Stimulated activated CD8-positive, alpha-beta memory T cell treated with anti-CD3 and anti-CD28 coated beads, Interleukin-15, amount 100 ng/mL, for 24 hours (primary cell): ENCODE data around the gene ZCCHC2.

Experiments
- DNase-seq: peaks from one replicate; pipeline ENCODE4 v3.0.0-alpha.2; 2020; ENCODE audit warnings: low read depth

Gene ZCCHC2

DNA sequence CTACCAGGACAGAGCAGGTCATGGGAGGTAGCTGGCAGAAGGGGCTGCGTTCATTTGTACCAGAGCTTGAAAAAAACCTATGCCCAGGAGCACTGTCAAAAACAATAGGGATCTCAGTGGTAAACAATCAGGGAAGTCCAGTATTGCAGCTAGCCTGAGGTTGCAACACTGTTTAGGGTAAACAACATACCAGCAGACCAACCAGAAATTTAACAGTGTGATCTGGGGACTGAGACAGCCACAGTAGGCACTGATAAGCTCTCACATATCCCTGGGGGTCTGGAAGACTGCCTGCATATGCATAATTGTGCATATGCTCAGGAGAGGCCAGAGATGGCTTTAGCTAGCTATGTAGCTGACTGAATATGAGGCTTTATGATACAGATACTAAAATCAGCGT, 12.0 kb upstream of the ZCCHC2 start:
- no peak for DNase-seq

GRCh38 chr18:62512532-62512931, 10.3 kb upstream of the ZCCHC2 start:
- no peak for DNase-seq

- DNase-seq: no peak
Observed at GRCh38 chr18:62512996-62513395, 9.8 kb upstream of the ZCCHC2 start.

DNA sequence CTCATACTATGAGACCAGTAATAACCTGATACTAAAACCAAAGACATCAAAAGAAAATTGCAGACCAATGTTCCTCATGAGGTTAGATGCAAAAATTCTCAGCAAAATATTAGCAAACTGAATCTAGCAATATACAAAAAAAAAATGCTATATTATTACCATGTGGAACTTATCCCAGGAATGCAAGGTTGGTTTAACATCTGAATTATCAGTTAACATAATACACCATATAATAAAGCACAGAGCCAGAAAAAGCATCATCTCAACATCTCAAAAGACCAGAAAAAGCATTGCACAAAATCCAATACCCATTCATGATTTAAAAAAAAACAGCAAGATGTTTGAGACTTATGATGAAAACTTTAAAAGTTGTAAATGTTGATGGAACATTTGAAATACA, 8.3 kb upstream of the ZCCHC2 start:
- no peak for DNase-seq

DNA sequence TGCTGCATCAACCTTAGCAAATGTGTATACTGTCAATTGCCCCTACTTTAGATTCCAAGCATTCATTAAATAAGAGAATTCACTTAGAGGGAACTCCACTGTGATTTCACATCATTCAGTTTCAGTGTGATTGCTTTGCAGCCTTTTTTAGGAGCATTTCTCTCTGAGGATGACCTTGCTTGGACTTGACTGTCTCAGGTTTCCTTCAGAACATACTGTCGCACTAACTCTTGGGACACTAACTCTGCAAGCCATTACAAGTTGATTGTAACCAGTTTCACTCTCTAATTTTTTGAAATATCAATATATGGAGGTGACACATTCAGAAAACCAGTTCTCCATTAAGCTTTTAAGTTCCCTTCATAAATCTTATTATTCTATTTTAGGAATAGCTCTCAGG, 6.6 kb upstream of the ZCCHC2 start:
- no peak for DNase-seq

DNA sequence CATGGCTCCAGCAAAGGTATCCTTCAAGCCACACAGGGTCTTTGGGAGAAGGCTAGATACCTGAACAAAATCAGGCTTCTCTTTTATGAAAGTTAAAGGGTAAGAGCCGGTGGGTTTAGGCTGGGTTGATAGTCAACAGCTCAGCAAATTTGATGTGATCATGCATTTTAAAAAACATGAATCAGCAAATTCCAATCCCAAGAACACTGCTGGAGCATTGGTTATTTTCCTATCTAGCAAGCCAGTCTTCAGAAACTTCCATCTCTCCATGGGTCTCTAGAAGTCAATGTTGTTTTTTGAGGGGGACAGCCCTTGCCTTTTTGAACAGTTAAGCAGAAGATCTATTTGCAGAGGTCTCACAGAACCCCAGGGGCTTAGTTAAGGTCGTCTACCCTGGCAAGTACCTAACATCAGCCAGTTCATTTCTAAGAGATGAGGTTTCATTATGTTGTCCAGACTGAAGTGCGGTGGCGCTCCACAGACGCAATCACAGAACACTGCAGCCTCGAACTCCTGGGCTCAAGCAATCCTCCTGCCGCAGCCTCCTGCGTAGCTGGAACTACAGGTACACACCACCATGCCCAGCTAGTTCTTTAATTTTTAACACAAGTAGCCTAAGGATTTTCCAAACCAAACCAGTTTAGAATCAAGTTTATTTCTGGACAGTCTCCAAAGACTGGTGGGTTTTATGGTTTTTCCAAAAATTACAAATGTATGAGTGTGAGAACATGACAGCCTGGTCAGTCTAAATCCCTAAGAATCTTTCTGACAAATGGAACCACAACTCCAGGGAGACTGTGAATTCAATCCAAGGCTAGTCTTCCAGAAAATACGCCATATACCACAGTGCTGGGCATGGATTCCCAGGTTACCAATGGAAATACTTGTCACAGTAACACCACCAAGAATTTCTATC, 4.1 kb upstream of the ZCCHC2 start:
- DNase-seq: no peak

DNA sequence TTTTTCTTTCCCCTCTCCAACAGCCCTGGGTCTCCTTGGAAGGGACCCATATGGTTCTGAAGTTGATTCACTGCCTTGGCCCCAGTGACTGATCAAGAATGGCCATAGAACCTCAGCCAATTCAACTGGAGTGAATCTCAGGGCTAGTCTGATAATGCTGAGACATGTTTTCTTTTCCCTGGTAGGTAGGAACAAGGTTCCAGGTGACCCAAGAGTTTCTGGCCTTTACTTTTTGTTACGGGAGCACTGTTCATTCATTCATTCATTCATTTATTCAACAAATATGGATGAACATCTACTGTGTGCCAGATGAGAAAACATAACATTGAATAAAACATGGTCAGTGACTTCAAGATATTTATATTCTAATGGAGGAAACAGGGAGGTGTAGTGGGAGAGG, 3.1 kb upstream of the ZCCHC2 start:
- DNase-seq: no peak

- no peak for DNase-seq
Observed at GRCh38 chr18:62521082-62521481, 1.7 kb upstream of the ZCCHC2 start.

DNA sequence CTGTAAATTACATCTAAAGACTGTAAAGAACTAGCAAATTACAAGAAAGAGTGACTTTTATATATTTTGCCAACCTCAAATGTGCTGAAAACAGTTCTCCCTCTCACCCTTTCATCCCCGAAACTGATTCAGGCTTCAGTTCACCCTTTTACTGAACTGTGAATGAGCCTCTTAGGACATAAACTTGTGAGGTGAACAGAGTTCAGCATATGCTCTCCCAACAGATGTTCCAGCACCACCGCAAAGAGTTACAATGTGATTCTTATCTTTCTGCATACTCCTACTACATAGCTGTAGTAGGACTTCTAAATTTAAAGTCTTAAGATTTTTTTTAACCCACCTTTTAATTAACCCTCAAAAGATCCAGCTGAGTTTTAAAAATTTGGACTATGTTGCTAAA, 1.2 kb upstream of the ZCCHC2 start:
- no peak for DNase-seq

DNA sequence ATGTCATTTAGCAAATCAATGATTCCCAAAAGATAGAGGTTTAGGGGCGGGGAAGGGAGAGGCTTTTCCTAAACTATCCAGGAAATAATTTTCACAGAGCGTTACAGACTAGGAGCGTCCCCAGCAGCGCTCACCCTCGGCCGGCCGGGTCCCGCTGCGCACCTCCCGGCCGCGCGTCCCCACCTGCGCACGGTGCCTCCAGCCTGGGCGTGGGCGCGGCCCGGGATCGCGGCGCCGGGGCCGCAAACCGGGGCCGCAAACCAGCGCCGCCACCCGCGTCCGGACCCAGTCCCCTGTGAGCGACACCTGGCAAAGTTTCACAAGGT, 684 bp upstream of the ZCCHC2 start:
- no peak for DNase-seq

- DNase-seq: no peak
Observed at GRCh38 chr18:62523255-62523588, 397 bp downstream of the ZCCHC2 start.

DNA sequence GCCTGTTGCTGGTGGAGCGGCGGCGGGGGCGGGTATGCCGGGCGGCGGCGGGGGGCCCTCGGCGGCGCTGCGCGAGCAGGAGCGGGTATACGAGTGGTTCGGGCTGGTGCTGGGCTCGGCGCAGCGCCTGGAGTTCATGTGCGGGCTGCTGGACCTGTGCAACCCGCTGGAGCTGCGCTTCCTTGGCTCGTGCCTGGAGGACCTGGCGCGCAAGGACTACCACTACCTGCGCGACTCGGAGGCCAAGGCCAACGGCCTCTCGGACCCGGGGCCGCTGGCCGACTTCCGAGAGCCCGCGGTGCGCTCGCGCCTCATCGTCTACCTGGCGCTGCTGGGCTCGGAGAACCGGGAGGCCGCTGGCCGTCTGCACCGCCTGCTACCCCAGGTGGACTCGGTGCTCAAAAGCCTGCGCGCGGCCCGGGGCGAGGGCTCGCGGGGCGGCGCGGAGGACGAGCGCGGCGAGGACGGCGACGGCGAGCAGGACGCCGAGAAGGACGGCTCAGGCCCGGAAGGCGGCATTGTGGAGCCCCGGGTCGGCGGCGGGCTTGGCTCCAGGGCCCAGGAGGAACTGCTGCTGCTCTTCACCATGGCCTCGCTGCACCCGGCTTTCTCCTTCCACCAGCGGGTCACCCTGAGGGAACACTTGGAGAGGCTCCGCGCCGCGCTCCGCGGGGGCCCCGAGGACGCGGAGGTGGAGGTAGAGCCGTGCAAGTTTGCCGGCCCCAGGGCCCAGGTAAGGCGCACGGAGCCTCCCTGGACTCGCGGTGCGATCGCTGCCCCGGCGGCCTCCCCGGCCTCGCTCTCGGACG, 1.0 kb downstream of the ZCCHC2 start:
- peak; percentile 14 for DNase-seq

DNA sequence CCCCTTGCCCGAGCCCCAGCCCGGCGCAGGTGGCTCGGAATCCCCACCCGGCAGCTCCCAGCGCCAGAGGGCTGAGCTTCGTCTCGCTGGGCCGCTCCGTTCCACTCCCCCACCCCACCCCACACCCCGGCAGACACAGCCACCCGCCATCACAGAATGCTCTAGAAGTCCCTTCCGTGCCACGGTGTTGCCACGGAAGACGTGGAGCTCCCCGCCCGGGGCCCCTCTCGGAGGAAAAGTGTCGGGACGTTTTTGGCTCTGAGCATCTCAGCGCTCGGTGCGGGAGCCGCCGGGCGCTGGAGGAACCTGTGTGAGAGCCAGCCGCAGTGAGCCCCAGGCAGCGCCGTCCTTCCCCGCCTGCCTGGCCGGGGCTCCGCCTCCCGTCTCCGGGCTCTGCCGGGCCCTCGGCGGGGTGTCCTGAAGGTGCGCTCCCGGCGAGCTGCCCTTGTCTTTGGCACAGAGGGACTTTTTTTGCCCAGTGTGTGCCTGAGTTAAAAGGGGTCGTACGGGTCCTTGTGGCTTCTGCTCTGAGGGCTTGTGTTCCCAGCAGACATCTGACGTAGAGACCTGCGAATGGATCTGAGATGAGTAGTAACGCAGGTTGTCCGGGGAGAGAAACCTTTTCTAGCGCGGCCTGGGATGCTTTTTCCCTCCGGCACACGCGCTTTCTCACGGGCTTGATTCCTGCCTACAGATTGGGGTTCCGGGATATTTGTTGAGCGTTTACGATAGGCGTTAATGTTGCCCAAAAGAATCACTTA, 1.8 kb downstream of the ZCCHC2 start:
- peak; percentile 29 for DNase-seq

GRCh38 chr18:62525608-62526007, 2.8 kb downstream of the ZCCHC2 start:
- no peak for DNase-seq

GRCh38 chr18:62526098-62527025, 3.5 kb downstream of the ZCCHC2 start:
- DNase-seq: peak; percentile 40

DNA sequence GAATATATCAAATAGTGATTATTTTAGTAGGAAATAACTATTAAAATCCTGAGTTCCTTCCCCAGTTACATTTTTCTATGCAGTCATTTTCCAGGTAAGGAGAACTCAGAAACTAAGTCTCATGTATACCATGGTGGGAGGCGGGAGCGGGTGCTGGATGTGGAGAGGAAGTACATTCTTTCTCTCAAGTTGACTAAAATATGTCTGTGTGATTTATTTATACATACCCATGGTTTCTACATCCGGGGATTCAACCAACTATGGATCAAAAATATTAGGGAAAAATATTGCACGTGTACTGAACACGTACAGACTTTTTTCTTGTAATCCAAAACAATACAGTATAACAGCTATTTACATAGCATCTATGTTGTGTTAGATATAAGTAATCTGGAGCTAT, 6.8 kb downstream of the ZCCHC2 start:
- DNase-seq: no peak

DNA sequence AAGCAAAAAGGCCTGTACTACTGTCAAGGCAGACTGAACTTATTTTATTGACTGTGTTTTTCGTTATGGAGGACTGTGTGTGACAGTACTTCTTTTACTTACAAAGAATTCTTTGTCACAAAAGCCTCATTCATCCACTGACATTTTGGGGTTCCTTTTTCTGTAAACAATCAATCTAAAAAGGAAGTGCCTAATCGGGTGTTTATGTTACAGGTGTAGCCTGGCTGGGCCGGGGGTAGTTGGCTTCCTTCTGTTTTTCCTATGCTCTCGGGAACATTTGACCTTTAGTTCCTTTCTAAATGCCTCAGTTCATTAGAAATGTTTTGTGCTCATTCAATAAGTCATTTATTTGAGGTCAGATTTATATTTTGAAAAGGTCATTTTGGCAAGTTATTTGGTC, 8.3 kb downstream of the ZCCHC2 start:
- DNase-seq: no peak

DNA sequence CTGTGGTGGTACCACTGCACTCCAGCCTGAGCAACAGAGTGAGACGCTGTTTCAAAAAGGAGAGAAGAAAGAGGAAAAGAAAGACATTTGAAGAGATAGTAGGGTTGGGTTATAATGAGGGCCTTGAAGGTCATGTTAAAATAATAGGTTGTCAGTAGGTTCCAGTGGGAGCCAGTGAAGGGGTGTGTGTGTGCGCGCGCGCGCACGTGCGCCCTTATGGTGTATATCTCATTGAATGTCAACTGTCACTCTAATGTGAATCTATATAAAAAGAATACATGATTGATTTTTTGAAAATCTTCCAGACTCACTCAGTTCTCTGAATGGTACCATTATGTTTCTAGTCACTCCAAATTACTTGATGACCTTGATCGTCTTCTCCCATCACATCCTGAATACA, 9.1 kb downstream of the ZCCHC2 start:
- DNase-seq: no peak

DNA sequence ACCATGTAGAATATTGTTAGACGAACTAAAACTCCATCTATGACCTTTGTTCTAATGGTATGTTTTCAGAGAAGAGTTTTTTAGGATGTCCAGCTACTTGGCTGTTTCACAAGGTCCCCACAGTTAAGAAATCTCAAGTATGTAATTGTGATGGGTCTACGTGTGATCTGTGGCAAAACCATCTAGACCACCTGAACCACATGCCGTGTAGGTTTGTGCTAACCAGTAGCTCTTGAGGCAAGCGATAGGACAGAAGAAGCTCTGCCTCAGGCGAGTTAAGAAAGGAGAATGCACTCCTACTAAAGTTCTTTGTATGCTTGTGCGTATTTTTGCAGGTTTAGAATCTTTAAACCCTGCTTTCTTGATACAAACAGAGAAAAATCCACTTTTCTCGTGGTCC, 13.2 kb downstream of the ZCCHC2 start:
- no peak for DNase-seq

- no peak for DNase-seq
Observed at GRCh38 chr18:62537042-62537894, 14.4 kb downstream of the ZCCHC2 start.

GRCh38 chr18:62537946-62538345, 15.1 kb downstream of the ZCCHC2 start:
- DNase-seq: no peak
